Natural killer cell (primary cell): ENCODE measurements around the gene RPRD1A. TPM values are rescaled to one million over a fixed set of nuclear protein-coding genes. Genes with fewer than 3 reads are reported as not detected.
A peak's percentile ranks its signal among the peaks of the same experiment; 100 is the strongest.
"Not testable (repeated sequence)": the region's sequence is repeated elsewhere in the genome, so short reads cannot be mapped to it uniquely, and the experiment has no call there.

Experiments used
- ATAC-seq, 3 donors: fragments of 150-1000 bp in 2 of 3; fragments of 200-7000 bp in 1 of 3; cut with Tn5 transposase; 1 replicate in 1 of 3; 2 replicates in 2 of 3; pipeline ENCODE4 v1.10.0; 2021; ENCODE audit warnings: mild to moderate bottlenecking in 2 of 3, moderate library complexity in 2 of 3
- DNase-seq, 2 donors: peaks; one replicate each; pipeline versions ENCODE4 v3.0.0 to v3.0.0-alpha.2; 2013 to 2021; ENCODE audit warnings: mixed read lengths in 1 of 2
- H3K27ac ChIP-seq: one replicate; pipeline ENCODE4 v1.5.1; 2013; ENCODE audit warnings: mild to moderate bottlenecking, low read length
- H3K27me3 ChIP-seq: one replicate; pipeline ENCODE4 v1.6.1; 2013; ENCODE audit warnings: low read length; ENCODE audit not compliant: control insufficient read depth, insufficient read depth
- H3K36me3 ChIP-seq: one replicate; pipeline ENCODE4 v1.6.1; 2013; ENCODE audit warnings: low read length; ENCODE audit not compliant: control insufficient read depth, insufficient read depth
- H3K4me1 ChIP-seq: one replicate; pipeline ENCODE4 v1.6.1; 2013; ENCODE audit warnings: low read length; ENCODE audit not compliant: control insufficient read depth, insufficient read depth
- H3K4me3 ChIP-seq: one replicate; pipeline ENCODE4 v1.5.1; 2013; ENCODE audit warnings: low read length
- H3K9me3 ChIP-seq: one replicate; pipeline ENCODE4 v1.6.1; 2013; ENCODE audit warnings: low read length; ENCODE audit not compliant: control insufficient read depth, insufficient read depth
- H3K27ac Mint-ChIP-seq, 2 donors: one replicate each; pipeline ENCODE4 v1.8.0; 2022; ENCODE audit warnings: mild to moderate bottlenecking in 2 of 2, mixed read lengths in 2 of 2, moderate library complexity in 1 of 2
- H3K27me3 Mint-ChIP-seq, 2 donors: one replicate each; pipeline ENCODE4 v1.8.0; 2022; ENCODE audit warnings: low read depth in 2 of 2, mixed read lengths in 2 of 2
- H3K36me3 Mint-ChIP-seq: one replicate; pipeline ENCODE4 v1.8.0; 2022; ENCODE audit warnings: mixed read lengths
- H3K4me1 Mint-ChIP-seq, 2 donors: one replicate each; pipeline ENCODE4 v1.8.0; 2022; ENCODE audit warnings: mixed read lengths in 2 of 2
- H3K4me3 Mint-ChIP-seq: one replicate; pipeline ENCODE4 v1.8.0; 2022; ENCODE audit warnings: mild to moderate bottlenecking, moderate library complexity, mixed read lengths
- H3K9me3 Mint-ChIP-seq, 2 donors: one replicate each; pipeline ENCODE4 v1.8.0; 2022; ENCODE audit warnings: mixed read lengths in 2 of 2
- WGBS: methylation state at CpG from one replicate; pipeline ENCODE4 v1.1.7; 2013; ENCODE audit warnings: missing lambda C conversion rate; ENCODE audit not compliant: insufficient coverage; 5-methylcytosine and 5-hydroxymethylcytosine counted together
- intact Hi-C: fragments of 100-400 bp; cut with micrococcal nuclease; formaldehyde crosslinking; loops from one replicate; pipeline ENCODE4 v1.14.2; 2022
- total RNA-seq, 4 donors: library from RNA; stranded (reverse); fragments of 120-200 nt in 1 of 4; gene quantifications; one replicate each; pipeline versions ENCODE4 v1.2.3 to v1.2.4, GENCODE V29; 2013 to 2022
- TF ChIP-seq, protein P1 (sequence below): fragments of 200-600 bp; IDR thresholded peaks from one replicate; pipeline ENCODE4 v1.8.0; 2022; ENCODE audit warnings: antibody characterized with exemption

RPRD1A gene
- total RNA-seq, 3 donors from 2014 or later (not counting 1 experiment from before 2014, with no cell fraction given) = 20.4 to 24.4 (median 23.3) TPM

DNA sequence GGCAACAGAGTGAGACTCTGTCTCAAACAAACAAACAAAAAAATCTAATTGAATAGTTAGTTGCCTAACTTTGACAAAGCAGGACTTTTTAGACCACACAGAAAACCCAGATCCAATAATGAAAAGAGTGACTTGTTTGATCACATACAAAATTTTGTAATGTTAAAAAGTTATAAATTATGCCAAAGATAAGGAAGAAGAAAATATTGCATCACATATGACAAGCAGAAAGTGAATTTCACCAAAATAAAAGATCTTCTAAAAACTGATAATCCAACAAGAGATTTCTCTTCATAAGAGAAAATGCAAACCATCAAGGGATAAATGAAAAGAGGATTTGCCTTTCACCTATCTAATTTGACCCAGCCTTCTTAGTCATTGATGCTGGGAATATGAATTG, 97.7 kb downstream of the RPRD1A start:
- no peaks in the 10 kb centered on the region for H3K36me3 Mint-ChIP-seq
- TF ChIP-seq, protein P1, sequence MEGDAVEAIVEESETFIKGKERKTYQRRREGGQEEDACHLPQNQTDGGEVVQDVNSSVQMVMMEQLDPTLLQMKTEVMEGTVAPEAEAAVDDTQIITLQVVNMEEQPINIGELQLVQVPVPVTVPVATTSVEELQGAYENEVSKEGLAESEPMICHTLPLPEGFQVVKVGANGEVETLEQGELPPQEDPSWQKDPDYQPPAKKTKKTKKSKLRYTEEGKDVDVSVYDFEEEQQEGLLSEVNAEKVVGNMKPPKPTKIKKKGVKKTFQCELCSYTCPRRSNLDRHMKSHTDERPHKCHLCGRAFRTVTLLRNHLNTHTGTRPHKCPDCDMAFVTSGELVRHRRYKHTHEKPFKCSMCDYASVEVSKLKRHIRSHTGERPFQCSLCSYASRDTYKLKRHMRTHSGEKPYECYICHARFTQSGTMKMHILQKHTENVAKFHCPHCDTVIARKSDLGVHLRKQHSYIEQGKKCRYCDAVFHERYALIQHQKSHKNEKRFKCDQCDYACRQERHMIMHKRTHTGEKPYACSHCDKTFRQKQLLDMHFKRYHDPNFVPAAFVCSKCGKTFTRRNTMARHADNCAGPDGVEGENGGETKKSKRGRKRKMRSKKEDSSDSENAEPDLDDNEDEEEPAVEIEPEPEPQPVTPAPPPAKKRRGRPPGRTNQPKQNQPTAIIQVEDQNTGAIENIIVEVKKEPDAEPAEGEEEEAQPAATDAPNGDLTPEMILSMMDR = no peak
- peak overlapping the region; percentile 54 for H3K4me3 Mint-ChIP-seq
- no peaks in the 10 kb centered on the region for H3K9me3 Mint-ChIP-seq
- peaks cover 37% of the 10 kb centered on the region in 2 donors for H3K4me1 Mint-ChIP-seq
- Histone ChIP-seq H3K4me1 (peaks cover 26% of the 10 kb centered on the region), H3K9me3 (no peaks in the 10 kb centered on the region), H3K27me3 (no peaks in the 10 kb centered on the region), H3K27ac (no peak overlapping the region), H3K4me3 (no peak overlapping the region), H3K36me3 (peaks cover under 1% of the 10 kb centered on the region)
- H3K27ac Mint-ChIP-seq = peak overlapping the region; percentile 62 to 93
- ATAC-seq (no peak), DNase-seq (no peak)
- H3K27me3 Mint-ChIP-seq = no peaks in the 10 kb centered on the region
- intact Hi-C loops = loop anchor here (5.0 kb wide), 2 partner anchors 472 to 858 kb away; partner anchors contain the start of genes INO80C, KIAA1328 and TPGS2

DNA sequence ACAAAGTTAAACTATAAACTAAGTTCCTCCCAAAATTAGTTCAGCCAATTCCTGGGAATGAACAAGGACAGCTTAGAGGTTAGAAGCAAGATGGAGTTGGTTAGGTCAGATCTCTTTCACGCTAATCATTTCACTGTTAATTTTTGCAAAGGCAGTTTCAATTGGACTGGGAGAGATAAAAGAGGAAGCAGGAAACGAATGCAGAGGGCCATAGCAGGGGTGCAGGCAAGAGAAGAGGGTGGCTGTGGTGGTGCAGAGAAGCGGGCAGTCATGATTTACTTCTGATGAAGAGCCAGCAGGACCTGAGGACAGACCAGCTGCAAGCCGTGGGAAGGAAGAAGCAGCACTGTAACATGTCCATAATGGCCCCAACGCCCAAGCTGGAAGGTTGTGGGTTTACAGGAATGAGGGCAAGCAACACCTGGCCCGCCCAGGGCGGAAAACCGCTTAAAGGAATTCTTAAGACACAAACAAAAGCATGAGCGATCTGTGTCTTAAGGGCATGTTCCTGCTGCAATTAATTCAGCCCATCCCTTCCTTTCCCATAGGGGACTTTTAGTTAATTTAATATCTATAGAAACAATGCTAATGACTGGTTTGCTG, 99.0 kb downstream of the RPRD1A start:
- intact Hi-C loops = no loop called here
- Mint-ChIP-seq H3K27me3 (no peaks in the 10 kb centered on the region), H3K9me3 (no peaks in the 10 kb centered on the region), H3K27ac (no peak overlapping the region), H3K4me3 (no peak overlapping the region), H3K36me3 (no peaks in the 10 kb centered on the region), H3K4me1 (peaks cover 27% of the 10 kb centered on the region in 2 donors)
- ATAC-seq = no peak
- Histone ChIP-seq H3K4me1 (peaks cover 20% of the 10 kb centered on the region), H3K9me3 (no peaks in the 10 kb centered on the region), H3K36me3 (no peaks in the 10 kb centered on the region), H3K27ac (no peak overlapping the region), H3K4me3 (no peak overlapping the region), H3K27me3 (no peaks in the 10 kb centered on the region)
- WGBS = 76% methylated on average over 8 of the region's 9 CpGs
- no peak for DNase-seq
- TF ChIP-seq, protein P1 = no peak

DNA sequence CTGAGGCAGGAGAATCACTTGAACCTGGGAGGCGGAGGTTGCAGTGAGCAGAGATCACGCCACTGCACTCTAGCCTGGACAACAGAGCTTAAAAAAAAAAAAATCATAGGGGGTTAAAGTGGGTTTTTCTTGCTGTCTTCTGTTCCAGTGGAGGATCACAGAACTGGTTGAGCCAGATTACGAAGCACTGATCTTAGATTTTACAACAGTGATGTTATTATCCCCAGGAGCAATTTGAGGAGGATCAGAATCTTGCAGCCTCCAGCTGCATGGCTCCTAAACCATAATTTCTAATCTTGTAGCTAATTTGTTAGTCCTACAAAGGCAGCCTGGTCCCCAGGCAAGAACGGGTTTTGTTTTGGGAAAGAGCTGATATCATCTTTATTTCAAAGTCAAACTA, 99.5 kb downstream of the RPRD1A start:
- peaks cover 14% of the 10 kb centered on the region for H3K4me1 ChIP-seq
- H3K36me3 Mint-ChIP-seq, H3K27ac Mint-ChIP-seq, DNase-seq, H3K9me3 Mint-ChIP-seq, H3K27me3 ChIP-seq, H3K4me3 Mint-ChIP-seq, intact Hi-C loops, H3K36me3 ChIP-seq, ATAC-seq, H3K4me3 ChIP-seq, H3K27me3 Mint-ChIP-seq, H3K9me3 ChIP-seq, H3K27ac ChIP-seq: not testable (repeated sequence)
- 95% methylated on average over 3 of the region's 4 CpGs for WGBS
- peaks cover 22% of the 10 kb centered on the region in 2 donors for H3K4me1 Mint-ChIP-seq

DNA sequence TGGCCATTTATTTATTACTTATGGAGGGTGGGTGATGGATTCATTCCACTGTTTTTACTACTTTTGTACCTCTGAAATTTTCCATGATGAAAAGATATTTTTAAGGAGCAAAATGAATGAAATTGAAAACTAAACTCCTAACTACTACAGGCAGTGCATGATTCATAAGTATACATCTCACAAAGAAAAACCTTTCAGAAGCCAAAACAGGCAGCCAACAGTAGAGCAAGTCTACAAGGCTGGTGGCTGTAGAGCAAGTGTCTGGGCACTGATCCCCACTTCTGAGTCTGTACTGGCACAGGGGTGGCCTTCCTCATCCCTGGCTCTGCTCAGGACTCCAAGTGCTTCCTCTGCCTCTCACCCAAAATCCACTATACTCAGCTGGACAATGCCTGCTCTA, 103.0 kb downstream of the RPRD1A start:
- DNase-seq = no peak
- Histone ChIP-seq H3K27ac (no peak overlapping the region), H3K27me3 (peaks cover 3% of the 10 kb centered on the region), H3K36me3 (no peaks in the 10 kb centered on the region), H3K4me3 (no peak overlapping the region), H3K4me1 (no peaks in the 10 kb centered on the region), H3K9me3 (no peaks in the 10 kb centered on the region)
- peaks cover 6 to 10% of the 10 kb centered on the region in 2 donors for H3K27me3 Mint-ChIP-seq
- TF ChIP-seq, protein P1 = no peak
- H3K9me3 Mint-ChIP-seq = no peaks in the 10 kb centered on the region
- H3K4me3 Mint-ChIP-seq = no peak overlapping the region
- no peaks in the 10 kb centered on the region for H3K36me3 Mint-ChIP-seq
- H3K27ac Mint-ChIP-seq = no peak overlapping the region
- ATAC-seq = no peak
- intact Hi-C loops = no loop called here
- H3K4me1 Mint-ChIP-seq = no peaks in the 10 kb centered on the region
